Vagina (tissue), 2 donors: ENCODE measurements around the gene ADGRL2. TPM values are rescaled to one million over a fixed set of nuclear protein-coding genes. Genes with fewer than 3 reads are reported as not detected.

Source experiments
- DNase-seq, 2 donors: peaks; one replicate each; pipeline ENCODE4 v3.0.0-alpha.2; 2017; ENCODE audit errors: extremely low spot score in 2 of 2
- H3K27ac ChIP-seq: fragments of 200-600 bp; sonication (generic); one replicate; pipeline ENCODE4 v1.5.1; 2019
- H3K27me3 ChIP-seq: fragments of 200-600 bp; sonication (generic); one replicate; pipeline ENCODE4 v1.5.1; 2019
- H3K36me3 ChIP-seq, 2 donors: fragments of 200-600 bp; sonication (generic); one replicate each; pipeline ENCODE4 v1.5.1; 2017 to 2019
- H3K4me1 ChIP-seq: fragments of 200-600 bp; sonication (generic); one replicate; pipeline ENCODE4 v1.5.1; 2019
- H3K4me3 ChIP-seq, 2 donors: fragments of 200-600 bp; sonication (generic); 1 replicate in 1 of 2; 2 replicates in 1 of 2; pipeline ENCODE4 v1.5.1; 2016 to 2019
- H3K9me3 ChIP-seq: fragments of 200-600 bp; sonication (generic); one replicate; pipeline ENCODE4 v1.5.1; 2019
- CTCF ChIP-seq, 3 experiments: fragments of 450-650 bp in 2 of 3; fragments of 200-600 bp in 1 of 3; sonication (generic) in 1 of 3; IDR thresholded peaks; one replicate each; pipeline ENCODE4 v1.5.1; 2017 to 2019; ENCODE audit warnings: antibody characterized with exemption in 3 of 3, mild to moderate bottlenecking in 2 of 3, moderate library complexity in 2 of 3
- POLR2A ChIP-seq, 2 donors: fragments of 450-650 bp; IDR thresholded peaks; one replicate each; pipeline ENCODE4 v1.6.1; 2017; ENCODE audit warnings: antibody characterized with exemption in 2 of 2, mild to moderate bottlenecking in 2 of 2, moderate library complexity in 2 of 2
- POLR2AphosphoS5 ChIP-seq, 2 donors: sonication (generic); formaldehyde crosslinking; IDR thresholded peaks; one replicate each; pipeline ENCODE4 v1.9.0; 2017; ENCODE audit warnings: antibody characterized with exemption in 2 of 2, mild to moderate bottlenecking in 2 of 2, low read depth in 1 of 2; ENCODE audit not compliant: insufficient read depth in 1 of 2
- intact Hi-C: fragments of 100-400 bp; cut with DNase I; formaldehyde crosslinking; loops from one replicate; pipeline ENCODE4 v1.15.1; 2023
- total RNA-seq: library from RNA; depleted of rRNA; stranded (reverse); fragments of >200 nt; gene quantifications from one replicate; pipeline ENCODE4 v1.2.3, GENCODE V29; 2016

ADGRL2 gene
- 68.0 TPM for total RNA-seq

GRCh38 chr1:81800695-81801650 is at the start of gene ADGRL2:
Gene ADGRL2 (plus strand): TSS chr1:81800934. CDS start chr1:81836985, 36,051 bp downstream.
- Histone ChIP-seq H3K9me3 (no peaks in the 10 kb centered on the region), H3K4me1 (peaks cover 10% of the 10 kb centered on the region), H3K27ac (peak within 1 kb of the TSS; percentile 94), H3K27me3 (no peaks in the 10 kb centered on the region), H3K4me3 (peak within 1 kb of the TSS; percentile 79 to 88), H3K36me3 (no peaks in the 10 kb centered on the region)
- peak in 1 of 2 donors; percentile 96 for DNase-seq
- TF ChIP-seq POLR2A (IDR thresholded peaks at IDR 0.05) (peak in 1 of 2 donors; percentile 77), CTCF (IDR thresholded peaks at IDR 0.05) (peak in 1 of 3 experiments; percentile 22), POLR2AphosphoS5 (IDR thresholded peaks at IDR 0.05; ENCODE audit: insufficient read depth in 1 of 2, low read depth in 1 of 2) (peak; percentile 61 to 88)
- intact Hi-C loops = no loop called here

DNA sequence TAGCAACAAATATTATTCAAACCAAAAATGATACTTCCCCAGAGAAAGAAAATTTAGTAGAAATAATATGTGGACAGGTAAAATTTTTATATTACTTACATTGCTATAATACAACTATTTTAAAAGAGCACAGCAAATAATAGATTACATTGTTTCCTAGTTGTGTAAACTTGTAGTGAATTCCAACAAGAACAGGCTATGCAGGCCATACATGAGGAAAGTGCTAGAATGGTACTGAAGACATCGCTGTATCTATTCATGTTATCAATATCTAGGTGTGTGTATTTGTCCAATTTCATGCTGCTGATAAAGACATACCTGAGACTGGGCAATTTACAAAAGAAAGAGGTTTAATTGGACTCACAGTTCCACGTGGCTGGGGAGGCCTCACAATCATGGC is 47.9 kb upstream of the ADGRL2 start:
- no peaks in the 10 kb centered on the region for H3K36me3 ChIP-seq
- no peak for TF ChIP-seq POLR2A (IDR thresholded peaks at IDR 0.05)
- no peak for TF ChIP-seq POLR2AphosphoS5 (IDR thresholded peaks at IDR 0.05; ENCODE audit: insufficient read depth in 1 of 2, low read depth in 1 of 2)
- no peak for TF ChIP-seq CTCF (IDR thresholded peaks at IDR 0.05)
- no peaks in the 10 kb centered on the region for H3K27me3 ChIP-seq
- H3K9me3 ChIP-seq = no peaks in the 10 kb centered on the region
- DNase-seq = no peak
- intact Hi-C loops = no loop called here
- H3K4me1 ChIP-seq = no peaks in the 10 kb centered on the region
- no peak overlapping the region for H3K4me3 ChIP-seq
- no peak overlapping the region for H3K27ac ChIP-seq

DNA sequence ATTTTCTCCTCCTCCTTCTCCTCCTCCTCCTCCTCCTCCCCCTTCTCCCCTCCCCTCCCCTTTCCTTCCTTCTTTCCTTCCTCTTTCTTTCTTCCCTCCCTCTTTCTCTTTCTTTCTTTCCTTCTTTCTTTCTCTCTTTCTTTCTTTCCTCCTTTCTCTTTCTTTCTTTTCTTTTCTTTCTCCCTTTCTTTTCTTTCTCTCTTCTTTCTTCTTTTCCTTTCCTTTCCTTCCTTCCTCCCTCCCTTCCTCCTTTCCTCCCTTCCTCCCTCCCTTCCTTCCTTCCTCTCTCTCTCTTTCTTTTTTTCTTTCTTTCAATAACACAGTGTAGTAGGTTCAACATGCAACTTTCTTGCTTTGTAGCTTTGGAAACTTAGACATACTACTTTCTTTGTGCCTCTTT is 46.3 kb upstream of the ADGRL2 start:
- no peaks in the 10 kb centered on the region for H3K4me1 ChIP-seq
- no peaks in the 10 kb centered on the region for H3K9me3 ChIP-seq
- no peak for DNase-seq
- no peak overlapping the region for H3K4me3 ChIP-seq
- H3K36me3 ChIP-seq = no peaks in the 10 kb centered on the region
- TF ChIP-seq POLR2AphosphoS5 (IDR thresholded peaks at IDR 0.05; ENCODE audit: insufficient read depth in 1 of 2, low read depth in 1 of 2) = no peak
- TF ChIP-seq CTCF (IDR thresholded peaks at IDR 0.05) = no peak
- intact Hi-C loops = no loop called here
- no peaks in the 10 kb centered on the region for H3K27me3 ChIP-seq
- H3K27ac ChIP-seq = no peak overlapping the region

- Histone ChIP-seq H3K27ac (no peak overlapping the region), H3K4me1 (no peaks in the 10 kb centered on the region), H3K27me3 (no peaks in the 10 kb centered on the region), H3K4me3 (no peak overlapping the region), H3K9me3 (no peaks in the 10 kb centered on the region), H3K36me3 (no peaks in the 10 kb centered on the region)
- intact Hi-C loops = no loop called here
- TF ChIP-seq POLR2AphosphoS5 (IDR thresholded peaks at IDR 0.05; ENCODE audit: insufficient read depth in 1 of 2, low read depth in 1 of 2) = no peak
- TF ChIP-seq POLR2A (IDR thresholded peaks at IDR 0.05) = no peak
- no peak for TF ChIP-seq CTCF (IDR thresholded peaks at IDR 0.05)
- no peak for DNase-seq
Observed at GRCh38 chr1:81756872-81757271, 43.9 kb upstream of the ADGRL2 start.
